ENCODE measurements around the gene ANKRD28. TPM values are rescaled to one million over a fixed set of nuclear protein-coding genes. Genes with fewer than 3 reads are reported as not detected.

Gene ANKRD28
- total and polyA plus RNA-seq, 2 of the 13 experiments (the other 11 are each of a cell fraction or from before 2014, with no cell fraction given): 21.0 to 28.9 TPM

- Histone ChIP-seq H3K4me2 (ENCODE audit: low read depth, low read length) (no peak overlapping the region), H3K27me3 (ENCODE audit: control insufficient read depth in 1 of 2, insufficient read depth in 2 of 2, low read length in 2 of 2) (no peaks in the 10 kb centered on the region), H3K79me2 (ENCODE audit: insufficient read depth, low read length) (no peaks in the 10 kb centered on the region), H3K27ac (ENCODE audit: extremely low read length, insufficient read depth, low read length) (no peak overlapping the region), H4K20me1 (ENCODE audit: insufficient read depth, low read length) (no peaks in the 10 kb centered on the region), H3K36me3 (replicated peaks in 1 of 2; ENCODE audit: control insufficient read depth in 1 of 2, insufficient read depth in 2 of 2, low read length in 2 of 2) (peaks cover 0 to 13% of the 10 kb centered on the region in 2 experiments; a peak in 2 of 5 replicates), H3K4me1 (ENCODE audit: insufficient read depth, low read length) (no peaks in the 10 kb centered on the region), H3K9me3 (ENCODE audit: low read length) (no peaks in the 10 kb centered on the region), H3K9ac (ENCODE audit: insufficient read depth, low read depth, low read length) (no peak overlapping the region), H2AFZ (ENCODE audit: low read length) (no peak overlapping the region), H3K4me3 (replicated peaks in 1 of 3; ENCODE audit: insufficient read depth in 1 of 3, low read depth in 2 of 3, low read length in 3 of 3) (no peak overlapping the region)
- ChIA-PET POLR2A (no interaction called here), CTCF (ENCODE audit: low intra/inter-chr PET ratio, low total read pairs) (no interaction called here)
- DNase-seq (ENCODE audit: low spot score) (no peak), FAIRE-seq (no peak), ATAC-seq (no peak)
- in situ Hi-C loops (cut with HindIII; ENCODE audit: extremely low pct_ligation_motif_present, low pct_unique_long_range_greater_than_20kb) (no loop called here), intact Hi-C loops (cut with micrococcal nuclease; ENCODE audit: unreplicated experiment) (no loop called here)
- no TSS peak for BruUV-seq (replicated peaks)
- TF ChIP-seq ZNF646 (CRISPR knock-in tag; IDR thresholded peaks at IDR 0.05) (no peak), FOSL1 (CRISPR knock-in tag; IDR thresholded peaks at IDR 0.05; ENCODE audit: borderline replicate concordance) (no peak), ZNF883 (CRISPR knock-in tag; IDR thresholded peaks at IDR 0.05; ENCODE audit: not compliant biosample characterization) (no peak), RELA (CRISPR knock-in tag; IDR thresholded peaks at IDR 0.05) (no peak), ZKSCAN8 (CRISPR knock-in tag; IDR thresholded peaks at IDR 0.05; ENCODE audit: borderline replicate concordance) (no peak)
- TF ChIP-seq, protein P1, sequence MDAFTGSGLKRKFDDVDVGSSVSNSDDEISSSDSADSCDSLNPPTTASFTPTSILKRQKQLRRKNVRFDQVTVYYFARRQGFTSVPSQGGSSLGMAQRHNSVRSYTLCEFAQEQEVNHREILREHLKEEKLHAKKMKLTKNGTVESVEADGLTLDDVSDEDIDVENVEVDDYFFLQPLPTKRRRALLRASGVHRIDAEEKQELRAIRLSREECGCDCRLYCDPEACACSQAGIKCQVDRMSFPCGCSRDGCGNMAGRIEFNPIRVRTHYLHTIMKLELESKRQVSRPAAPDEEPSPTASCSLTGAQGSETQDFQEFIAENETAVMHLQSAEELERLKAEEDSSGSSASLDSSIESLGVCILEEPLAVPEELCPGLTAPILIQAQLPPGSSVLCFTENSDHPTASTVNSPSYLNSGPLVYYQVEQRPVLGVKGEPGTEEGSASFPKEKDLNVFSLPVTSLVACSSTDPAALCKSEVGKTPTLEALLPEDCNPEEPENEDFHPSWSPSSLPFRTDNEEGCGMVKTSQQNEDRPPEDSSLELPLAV (CRISPR knock-in tag; conservative IDR thresholded peaks at IDR 0.05; ENCODE audit: low read depth): no peak
- WGBS (ENCODE audit: low lambda C conversion rate): 98% methylated on average over 2 of the region's 5 CpGs
Measured at GRCh38 chr3:15665510-15666150, 132.1 kb downstream of the ANKRD28 start.

All from HepG2 (cell line).